ENCODE data around the gene FANK1.

The FANK1 gene

DNA sequence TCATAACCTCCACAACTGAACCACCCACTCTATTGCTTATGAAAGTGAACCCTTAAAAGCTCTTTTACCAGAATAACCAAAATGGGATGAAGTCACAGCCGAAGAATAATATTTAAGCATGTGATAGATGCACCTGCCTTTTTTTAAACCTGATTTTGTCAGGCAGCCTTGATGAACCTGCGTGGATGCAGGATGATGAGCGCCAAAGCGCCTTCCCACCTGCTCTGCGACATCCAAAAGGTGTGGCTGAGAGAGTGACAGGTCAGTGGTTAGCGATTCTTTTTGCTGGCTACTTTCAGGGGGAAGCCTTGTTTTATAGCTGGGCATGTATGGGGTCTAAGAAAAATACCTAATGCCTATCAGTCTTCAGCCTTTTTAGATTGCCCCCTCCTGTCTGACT lies 157.8 kb downstream of the FANK1 start:
- FAIRE-seq (no peak), DNase-seq (ENCODE audit: insufficient read length, low spot score) (no peak)

DNA sequence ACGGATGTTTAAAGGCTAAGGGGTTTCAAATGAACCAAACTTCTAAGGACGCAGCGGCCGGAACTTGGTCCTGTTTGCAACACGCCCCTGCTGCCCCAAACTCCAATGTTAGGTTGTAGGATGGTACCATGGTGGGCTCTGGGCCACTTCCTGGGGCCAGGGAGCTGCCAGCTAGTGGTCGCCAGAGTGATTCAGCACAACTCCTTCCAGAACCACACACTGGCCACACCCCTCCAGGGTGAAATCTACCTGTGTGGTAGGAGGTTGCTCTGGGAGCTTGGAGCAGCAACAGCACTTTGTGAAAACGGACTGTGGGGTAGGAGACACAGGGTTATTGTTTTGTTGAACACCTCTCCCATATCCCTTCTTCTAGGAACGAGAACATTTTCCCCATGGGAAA lies 161.1 kb downstream of the FANK1 start:
- FAIRE-seq = no peak
- DNase-seq (ENCODE audit: insufficient read length, low spot score) = no peak
- no peak for TF ChIP-seq CTCF (IDR thresholded peaks at IDR 0.05; ENCODE audit: insufficient read depth, missing control alignments)

More for the DNA sequence above, 157.8 kb downstream of the FANK1 start:
- TF ChIP-seq CTCF (IDR thresholded peaks at IDR 0.05; ENCODE audit: insufficient read depth, missing control alignments) = no peak

DNA sequence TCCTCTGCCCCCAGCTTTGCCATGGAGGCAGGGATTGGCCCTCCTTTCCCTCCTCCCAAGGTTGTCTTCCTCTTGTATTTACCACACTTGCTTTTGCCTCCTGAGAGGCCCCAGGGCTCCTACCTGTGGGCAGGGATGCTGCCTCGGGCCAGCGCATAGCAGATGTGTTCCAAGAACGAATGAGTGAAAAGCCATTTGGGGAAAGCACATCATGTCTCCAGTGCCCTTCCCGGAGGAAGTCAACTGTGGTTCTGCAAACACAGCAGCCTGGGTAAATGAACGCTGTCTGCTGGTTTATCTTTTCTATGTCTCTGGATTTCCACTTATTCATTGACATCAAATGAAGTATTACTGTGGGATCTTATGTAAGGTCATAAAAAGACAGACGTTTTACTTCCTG lies 161.7 kb downstream of the FANK1 start:
- FAIRE-seq (no peak), DNase-seq (ENCODE audit: insufficient read length, low spot score) (no peak)
- no peak for TF ChIP-seq CTCF (IDR thresholded peaks at IDR 0.05; ENCODE audit: insufficient read depth, missing control alignments)

GRCh38 chr10:126058507-126058906 lies 162.1 kb downstream of the FANK1 start:
- TF ChIP-seq CTCF (IDR thresholded peaks at IDR 0.05; ENCODE audit: insufficient read depth, missing control alignments) = no peak
- DNase-seq (ENCODE audit: insufficient read length, low spot score) = no peak
- FAIRE-seq = no peak
